ENCODE measurements around the gene AXL. TPM values are rescaled to one million over a fixed set of nuclear protein-coding genes. Genes with fewer than 3 reads are reported as not detected.

The AXL gene
- total RNA-seq, 1 donor from 2014 or later: 214 TPM

GRCh38 chr19:41186971-41187883 lies 31.8 kb upstream of the AXL start:
- no peak for TF ChIP-seq CTCF (IDR thresholded peaks at IDR 0.05)
- Mint-ChIP-seq H3K4me1 (ENCODE audit: low read depth) (peaks cover 5% of the 10 kb centered on the region), H3K4me3 (ENCODE audit: unreplicated experiment) (no peak overlapping the region), H3K36me3 (ENCODE audit: low read depth) (no peaks in the 10 kb centered on the region), H3K27me3 (ENCODE audit: low read depth) (peaks cover 39% of the 10 kb centered on the region), H3K27ac (ENCODE audit: unreplicated experiment) (no peak overlapping the region), H3K9me3 (ENCODE audit: low read depth) (no peaks in the 10 kb centered on the region)
- DNase-seq (ENCODE audit: low spot score): no peak

- no peaks in the 10 kb centered on the region for H3K36me3 Mint-ChIP-seq (ENCODE audit: low read depth)
- no peak overlapping the region for H3K27ac Mint-ChIP-seq (ENCODE audit: unreplicated experiment)
- H3K27me3 Mint-ChIP-seq (ENCODE audit: low read depth): peaks cover 45% of the 10 kb centered on the region
- no peak overlapping the region for H3K4me3 Mint-ChIP-seq (ENCODE audit: unreplicated experiment)
- no peak for DNase-seq (ENCODE audit: low spot score)
- H3K9me3 Mint-ChIP-seq (ENCODE audit: low read depth): no peaks in the 10 kb centered on the region
- TF ChIP-seq CTCF (IDR thresholded peaks at IDR 0.05): no peak
- peaks cover 10% of the 10 kb centered on the region for H3K4me1 Mint-ChIP-seq (ENCODE audit: low read depth)
Measured at GRCh38 chr19:41187884-41188279, 31.1 kb upstream of the AXL start.

- H3K27me3 Mint-ChIP-seq (ENCODE audit: low read depth): peaks cover 48% of the 10 kb centered on the region
- peaks cover 14% of the 10 kb centered on the region for H3K4me1 Mint-ChIP-seq (ENCODE audit: low read depth)
- H3K27ac Mint-ChIP-seq (ENCODE audit: unreplicated experiment): no peak overlapping the region
- no peak for TF ChIP-seq CTCF (IDR thresholded peaks at IDR 0.05)
- no peak overlapping the region for H3K4me3 Mint-ChIP-seq (ENCODE audit: unreplicated experiment)
- DNase-seq (ENCODE audit: low spot score): no peak
- no peaks in the 10 kb centered on the region for H3K36me3 Mint-ChIP-seq (ENCODE audit: low read depth)
- H3K9me3 Mint-ChIP-seq (ENCODE audit: low read depth): no peaks in the 10 kb centered on the region
Measured at GRCh38 chr19:41189425-41190065, 29.5 kb upstream of the AXL start.

- H3K36me3 Mint-ChIP-seq (ENCODE audit: low read depth): no peaks in the 10 kb centered on the region
- H3K9me3 Mint-ChIP-seq (ENCODE audit: low read depth): no peaks in the 10 kb centered on the region
- H3K4me1 Mint-ChIP-seq (ENCODE audit: low read depth): peaks cover 14% of the 10 kb centered on the region
- DNase-seq (ENCODE audit: low spot score): no peak
- peaks cover 37% of the 10 kb centered on the region for H3K27me3 Mint-ChIP-seq (ENCODE audit: low read depth)
- H3K27ac Mint-ChIP-seq (ENCODE audit: unreplicated experiment): no peak within 1 kb of the TSS
- no peak for TF ChIP-seq CTCF (IDR thresholded peaks at IDR 0.05)
- H3K4me3 Mint-ChIP-seq (ENCODE audit: unreplicated experiment): peak within 1 kb of the TSS; percentile 2
Measured at GRCh38 chr19:41192574-41193429, 26.2 kb upstream of the AXL start, which contains the start of gene CYP2S1. CYP2S1 (plus strand) TSS chr19:41193219; CDS start chr19:41193265, 46 bp downstream.
